Subcutaneous abdominal adipose tissue (tissue), 5 donors: Measurements from ENCODE around the gene ACYP2.

ENCODE experiments used
- H3K27ac ChIP-seq: one replicate; pipeline ENCODE4 v1.7.0; 2013; ENCODE audit warnings: low read depth, mild to moderate bottlenecking, inconsistent platforms, low read length, moderate library complexity
- H3K27me3 ChIP-seq, 5 donors: one replicate each; pipeline ENCODE4 v1.7.0; 2013; ENCODE audit warnings: low read length in 5 of 5, inconsistent platforms in 1 of 5; ENCODE audit not compliant: control insufficient read depth in 5 of 5, insufficient read depth in 4 of 5
- H3K36me3 ChIP-seq, 5 donors: one replicate each; pipeline ENCODE4 v1.7.0; 2013; ENCODE audit warnings: low read length in 5 of 5; ENCODE audit not compliant: control insufficient read depth in 5 of 5, insufficient read depth in 5 of 5
- H3K4me1 ChIP-seq, 5 donors: one replicate each; pipeline ENCODE4 v1.7.0; 2013; ENCODE audit warnings: low read length in 5 of 5, mild to moderate bottlenecking in 3 of 5, moderate library complexity in 1 of 5; ENCODE audit not compliant: control insufficient read depth in 5 of 5, insufficient read depth in 5 of 5
- H3K4me3 ChIP-seq, 5 donors: one replicate each; pipeline ENCODE4 v1.7.0; 2013; ENCODE audit warnings: low read length in 5 of 5, low read depth in 1 of 5
- H3K9ac ChIP-seq, 5 donors: one replicate each; pipeline ENCODE4 v1.7.0; 2013; ENCODE audit warnings: low read length in 5 of 5, mild to moderate bottlenecking in 4 of 5, moderate library complexity in 3 of 5
- H3K9me3 ChIP-seq, 5 donors: one replicate each; pipeline ENCODE4 v1.7.0; 2013; ENCODE audit warnings: low read length in 5 of 5; ENCODE audit not compliant: control insufficient read depth in 5 of 5
- donor health status: healthy.
- donor health status: healthy.
- donor health status: healthy.
- donor health status: healthy.
- donor health status: healthy.

ACYP2 gene

GRCh38 chr2:54298514-54298913, 183.1 kb downstream of the ACYP2 start:
- Histone ChIP-seq H3K4me1 (peaks cover 0 to 7% (median 0%) of the 10 kb centered on the region in 5 donors), H3K27me3 (no peaks in the 10 kb centered on the region), H3K4me3 (no peak overlapping the region), H3K27ac (no peak overlapping the region), H3K9ac (no peak overlapping the region), H3K9me3 (no peaks in the 10 kb centered on the region), H3K36me3 (no peaks in the 10 kb centered on the region)

DNA sequence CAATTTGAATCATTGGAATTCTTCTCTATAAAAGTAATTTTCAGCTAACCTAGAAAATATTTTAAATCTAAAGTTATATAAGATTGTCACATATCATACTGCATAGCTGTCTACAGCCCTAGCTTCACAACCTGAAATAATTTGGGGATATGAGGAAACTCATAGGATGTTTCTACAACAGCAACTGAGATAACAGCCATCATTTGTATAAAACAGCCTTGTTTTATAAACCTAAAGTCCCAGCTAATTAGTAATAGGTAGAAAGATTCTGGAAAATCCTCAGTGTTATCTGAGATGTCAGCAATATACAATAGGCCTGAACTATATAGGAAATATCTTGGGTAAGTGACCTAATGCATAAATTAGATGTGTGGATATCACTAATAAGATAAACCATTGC, 188.2 kb downstream of the ACYP2 start:
- H3K36me3 ChIP-seq: peaks cover 0 to 4% (median 0%) of the 10 kb centered on the region in 5 donors
- peaks cover 0 to 12% (median 0%) of the 10 kb centered on the region in 5 donors for H3K4me1 ChIP-seq
- no peak overlapping the region for H3K27ac ChIP-seq
- H3K9me3 ChIP-seq: no peaks in the 10 kb centered on the region
- H3K4me3 ChIP-seq: no peak overlapping the region
- no peaks in the 10 kb centered on the region for H3K27me3 ChIP-seq
- no peak overlapping the region for H3K9ac ChIP-seq

DNA sequence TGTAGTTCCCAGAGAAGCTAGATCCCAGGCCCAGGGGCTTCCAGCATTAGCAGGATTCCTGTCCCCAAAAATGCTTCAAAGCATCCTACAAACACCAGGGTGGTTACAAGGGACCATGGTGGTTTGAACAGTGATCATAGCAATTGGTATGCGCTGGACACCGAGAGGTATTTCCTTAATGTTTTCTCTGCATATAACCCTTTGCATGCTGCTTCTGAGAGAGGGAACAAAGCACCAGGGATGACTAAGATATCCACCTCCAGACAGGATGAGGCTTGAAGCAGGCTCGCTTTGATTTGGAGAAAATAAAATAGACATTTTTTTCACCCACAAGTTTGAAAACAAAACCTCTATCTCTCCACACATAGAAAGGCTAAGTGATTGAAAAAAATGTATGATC, 191.1 kb downstream of the ACYP2 start:
- Histone ChIP-seq H3K27ac (no peak overlapping the region), H3K4me1 (peaks cover 0 to 12% (median 4%) of the 10 kb centered on the region in 5 donors), H3K9me3 (no peaks in the 10 kb centered on the region), H3K27me3 (no peaks in the 10 kb centered on the region), H3K36me3 (peaks cover 0 to 4% (median 0%) of the 10 kb centered on the region in 5 donors), H3K9ac (no peak overlapping the region), H3K4me3 (no peak overlapping the region)

DNA sequence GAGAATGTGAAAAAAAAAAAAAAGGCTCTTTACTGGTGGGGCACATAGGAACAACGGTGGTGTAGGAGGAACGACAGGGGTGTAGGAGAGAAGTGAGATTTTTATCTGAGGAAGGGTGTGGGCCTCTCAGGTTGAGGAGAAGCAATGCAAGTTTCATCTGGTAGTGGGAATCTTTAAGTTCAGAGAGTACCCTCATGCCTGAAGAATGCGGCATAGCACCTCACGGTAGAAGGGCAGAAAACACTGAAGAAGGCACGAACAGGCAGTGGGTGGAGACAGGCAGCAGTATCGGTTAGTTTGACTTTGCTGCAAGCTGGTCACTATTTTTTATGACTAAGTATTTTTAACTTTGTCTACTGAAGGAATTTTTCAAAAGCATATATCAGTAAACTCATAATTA, 192.8 kb downstream of the ACYP2 start:
- H3K36me3 ChIP-seq: peaks cover 0 to 4% (median 0%) of the 10 kb centered on the region in 5 donors
- no peaks in the 10 kb centered on the region for H3K9me3 ChIP-seq
- no peak overlapping the region for H3K4me3 ChIP-seq
- no peak overlapping the region for H3K27ac ChIP-seq
- H3K27me3 ChIP-seq: no peaks in the 10 kb centered on the region
- H3K9ac ChIP-seq: no peak overlapping the region
- peaks cover 0 to 12% (median 4%) of the 10 kb centered on the region in 5 donors for H3K4me1 ChIP-seq

GRCh38 chr2:54308782-54309181, 193.4 kb downstream of the ACYP2 start:
- Histone ChIP-seq H3K27me3 (no peaks in the 10 kb centered on the region), H3K4me3 (no peak overlapping the region), H3K36me3 (peaks cover 0 to 4% (median 0%) of the 10 kb centered on the region in 5 donors), H3K9ac (no peak overlapping the region), H3K4me1 (peaks cover 0 to 12% (median 4%) of the 10 kb centered on the region in 5 donors), H3K27ac (no peak overlapping the region), H3K9me3 (no peaks in the 10 kb centered on the region)

GRCh38 chr2:54310311-54310710, 194.9 kb downstream of the ACYP2 start:
- Histone ChIP-seq H3K9me3 (no peaks in the 10 kb centered on the region), H3K9ac (no peak overlapping the region), H3K27ac (no peak overlapping the region), H3K4me3 (no peak overlapping the region), H3K36me3 (peaks cover 0 to 4% (median 0%) of the 10 kb centered on the region in 5 donors), H3K4me1 (peaks cover 0 to 12% (median 4%) of the 10 kb centered on the region in 5 donors), H3K27me3 (no peaks in the 10 kb centered on the region)

DNA sequence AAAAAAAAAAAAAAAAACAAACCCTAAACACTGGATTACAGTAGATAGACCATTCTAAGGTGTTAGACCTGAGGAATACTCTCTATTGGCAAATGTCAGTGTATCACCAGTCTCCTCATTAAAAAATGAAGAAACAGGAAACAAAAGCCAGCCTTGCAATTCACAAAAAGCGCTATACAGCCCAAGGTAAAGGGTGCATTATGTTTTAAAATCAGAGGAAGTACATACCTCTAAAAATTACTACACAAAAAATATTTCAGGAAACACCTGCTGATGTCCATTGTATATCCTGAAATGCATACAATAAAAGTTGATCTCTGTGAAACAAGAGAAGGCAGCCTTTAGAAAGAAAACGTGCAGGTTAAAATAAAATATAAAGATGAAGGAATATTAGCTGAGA, 195.5 kb downstream of the ACYP2 start:
- H3K27ac ChIP-seq: no peak overlapping the region
- H3K36me3 ChIP-seq: peaks cover 0 to 4% (median 0%) of the 10 kb centered on the region in 5 donors
- H3K4me1 ChIP-seq: peaks cover 0 to 12% (median 4%) of the 10 kb centered on the region in 5 donors
- H3K9ac ChIP-seq: no peak overlapping the region
- H3K27me3 ChIP-seq: no peaks in the 10 kb centered on the region
- no peaks in the 10 kb centered on the region for H3K9me3 ChIP-seq
- no peak overlapping the region for H3K4me3 ChIP-seq

DNA sequence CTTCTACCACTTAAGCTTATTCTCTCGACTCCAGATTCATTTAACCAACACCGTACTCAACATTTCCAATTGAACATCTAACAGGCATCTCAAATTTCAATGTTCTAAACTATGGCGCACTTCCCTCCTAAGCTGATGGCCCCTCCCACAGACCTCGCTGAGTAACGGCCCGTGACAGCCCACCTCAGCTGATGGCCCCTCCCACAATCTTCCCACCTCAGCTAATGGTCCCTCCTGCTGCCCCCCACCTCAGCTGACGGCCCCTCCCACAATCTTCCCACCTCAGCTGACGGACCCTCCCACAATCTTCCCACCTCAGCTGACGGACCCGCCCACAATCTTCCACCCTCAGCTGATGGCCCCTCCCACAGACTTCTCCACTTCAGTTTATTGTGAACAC, 197.7 kb downstream of the ACYP2 start:
- Histone ChIP-seq H3K36me3 (no peaks in the 10 kb centered on the region), H3K4me1 (peaks cover 0 to 12% (median 3%) of the 10 kb centered on the region in 5 donors), H3K9ac (no peak overlapping the region), H3K27me3 (no peaks in the 10 kb centered on the region), H3K27ac (no peak overlapping the region), H3K9me3 (no peaks in the 10 kb centered on the region), H3K4me3 (no peak overlapping the region)

DNA sequence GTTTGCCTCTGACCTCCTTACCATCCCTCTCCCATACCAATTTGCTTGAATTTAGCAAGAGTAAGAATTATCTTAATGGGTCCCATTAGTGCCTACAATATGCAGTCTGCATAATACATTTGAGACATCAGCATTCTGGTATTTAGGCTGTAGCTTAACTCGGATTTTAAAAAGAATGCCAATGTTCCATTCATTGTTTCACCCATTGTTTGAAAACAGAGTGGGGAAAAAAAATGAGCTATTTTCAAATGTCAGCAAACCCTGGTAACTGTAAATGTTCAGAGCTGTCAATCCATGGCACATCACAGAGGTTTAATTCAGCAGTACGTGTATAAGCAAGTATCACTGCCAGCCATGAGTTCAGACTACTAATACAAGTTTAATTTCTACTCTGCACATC, 202.6 kb downstream of the ACYP2 start:
- H3K4me1 ChIP-seq: peaks cover 0 to 7% (median 0%) of the 10 kb centered on the region in 5 donors
- H3K9ac ChIP-seq: no peak overlapping the region
- H3K4me3 ChIP-seq: no peak overlapping the region
- H3K27me3 ChIP-seq: no peaks in the 10 kb centered on the region
- no peak overlapping the region for H3K27ac ChIP-seq
- H3K36me3 ChIP-seq: no peaks in the 10 kb centered on the region
- no peaks in the 10 kb centered on the region for H3K9me3 ChIP-seq

DNA sequence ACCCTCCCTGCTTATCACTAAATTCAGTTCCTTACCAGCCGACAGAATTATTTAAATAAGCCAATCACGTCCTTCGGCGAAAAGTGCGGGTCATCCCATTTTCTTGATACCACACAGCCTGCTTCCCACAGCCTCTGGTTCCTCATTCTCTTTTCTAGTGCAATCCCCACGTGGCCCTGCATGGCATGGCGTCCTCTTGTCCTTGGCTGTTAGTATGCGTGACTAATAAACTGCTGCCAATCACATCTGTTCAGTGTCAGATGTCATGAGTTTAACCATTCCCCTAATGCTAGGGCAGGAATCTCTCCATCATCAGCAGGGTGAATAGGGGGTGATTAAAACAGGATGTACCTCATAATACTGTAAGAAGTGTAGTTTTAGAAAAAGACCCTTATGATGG, 203.4 kb downstream of the ACYP2 start:
- H3K9me3 ChIP-seq: no peaks in the 10 kb centered on the region
- no peaks in the 10 kb centered on the region for H3K36me3 ChIP-seq
- H3K9ac ChIP-seq: no peak overlapping the region
- H3K4me1 ChIP-seq: peaks cover 0 to 7% (median 0%) of the 10 kb centered on the region in 5 donors
- no peaks in the 10 kb centered on the region for H3K27me3 ChIP-seq
- H3K27ac ChIP-seq: no peak overlapping the region
- no peak overlapping the region for H3K4me3 ChIP-seq

- Histone ChIP-seq H3K4me3 (no peak overlapping the region), H3K27ac (no peak overlapping the region), H3K4me1 (peaks cover 0 to 7% (median 0%) of the 10 kb centered on the region in 5 donors), H3K27me3 (no peaks in the 10 kb centered on the region), H3K9me3 (peaks cover 0 to 9% (median 0%) of the 10 kb centered on the region in 5 donors), H3K9ac (no peak overlapping the region), H3K36me3 (no peaks in the 10 kb centered on the region)
These were observed 205.6 kb downstream of the ACYP2 start for GRCh38 chr2:54321047-54321446.
